Astrocyte (in vitro differentiated cells and primary cell): ENCODE measurements around the gene HBA2. TPM values are rescaled to one million over a fixed set of nuclear protein-coding genes. Genes with fewer than 3 reads are reported as not detected.
"Not testable (repeated sequence)": the region's sequence is repeated elsewhere in the genome, so short reads cannot be mapped to it uniquely, and the experiment has no call there.

Source experiments
- DNase-seq: peaks from one replicate; pipeline ENCODE4 v3.0.0-alpha.2; 2010; ENCODE audit warnings: low read depth
- FAIRE-seq: peaks from 2 replicates; lab custom pipeline; 2011; peaks lifted over from hg19 to GRCh38; lab: Jason Lieb, UNC
- H2AFZ ChIP-seq: 2 replicates; pipeline ENCODE4 v1.6.0; 2012; ENCODE audit warnings: low read depth, low read length, inconsistent platforms
- H3K27ac ChIP-seq: 2 replicates; pipeline ENCODE4 v1.5.1; 2011; ENCODE audit warnings: low read depth, low read length, inconsistent platforms
- H3K27me3 ChIP-seq: 2 replicates; pipeline ENCODE4 v1.6.0; 2011; ENCODE audit warnings: low read length, inconsistent platforms; ENCODE audit not compliant: insufficient read depth
- H3K36me3 ChIP-seq: 2 replicates; pipeline ENCODE4 v1.5.1; 2011; ENCODE audit warnings: low read length, inconsistent platforms; ENCODE audit not compliant: insufficient read depth
- H3K4me1 ChIP-seq: 2 replicates; pipeline ENCODE4 v1.5.1; 2011; ENCODE audit warnings: low read length, inconsistent platforms; ENCODE audit not compliant: insufficient read depth
- H3K4me2 ChIP-seq: 2 replicates; pipeline ENCODE4 v1.6.0; 2012; ENCODE audit warnings: low read length, inconsistent platforms
- H3K4me3 ChIP-seq: 2 replicates; pipeline ENCODE4 v1.5.1; 2011; ENCODE audit warnings: low read depth, mild to moderate bottlenecking, low read length, inconsistent platforms; ENCODE audit not compliant: insufficient read depth
- H3K79me2 ChIP-seq: 2 replicates; pipeline ENCODE4 v1.6.0; 2012; ENCODE audit warnings: mild to moderate bottlenecking, low read length, inconsistent platforms; ENCODE audit not compliant: insufficient read depth
- H3K9ac ChIP-seq: 2 replicates; pipeline ENCODE4 v1.6.0; 2012; ENCODE audit warnings: mild to moderate bottlenecking, low read length, inconsistent platforms
- H3K9me3 ChIP-seq: 2 replicates; pipeline ENCODE4 v1.5.1; 2012; ENCODE audit warnings: low read depth, mild to moderate bottlenecking, low read length, inconsistent platforms; ENCODE audit not compliant: insufficient read depth
- H4K20me1 ChIP-seq: 2 replicates; pipeline ENCODE4 v1.6.0; 2012; ENCODE audit warnings: low read length, inconsistent platforms; ENCODE audit not compliant: insufficient read depth
- H3K27ac Mint-ChIP-seq: one replicate; pipeline ENCODE4 v1.8.0; 2021; ENCODE audit warnings: mild to moderate bottlenecking, mixed read lengths; ENCODE audit not compliant: unreplicated experiment
- H3K27me3 Mint-ChIP-seq: one replicate; pipeline ENCODE4 v1.8.0; 2021; ENCODE audit warnings: low read depth, mixed read lengths; ENCODE audit not compliant: unreplicated experiment
- H3K36me3 Mint-ChIP-seq: one replicate; pipeline ENCODE4 v1.8.0; 2021; ENCODE audit warnings: low read depth, mixed read lengths; ENCODE audit not compliant: unreplicated experiment
- H3K4me1 Mint-ChIP-seq: one replicate; pipeline ENCODE4 v1.8.0; 2021; ENCODE audit warnings: low read depth, mixed read lengths; ENCODE audit not compliant: unreplicated experiment
- H3K4me3 Mint-ChIP-seq: one replicate; pipeline ENCODE4 v1.8.0; 2021; ENCODE audit warnings: mild to moderate bottlenecking, moderate library complexity, mixed read lengths; ENCODE audit not compliant: unreplicated experiment
- H3K9me3 Mint-ChIP-seq: one replicate; pipeline ENCODE4 v1.8.0; 2021; ENCODE audit warnings: mild to moderate bottlenecking, mixed read lengths; ENCODE audit not compliant: unreplicated experiment
- EZH2 ChIP-seq: IDR thresholded peaks from 2 replicates; pipeline ENCODE4 v1.6.1; 2012; ENCODE audit warnings: mild to moderate bottlenecking, low read length, inconsistent platforms; ENCODE audit not compliant: insufficient read depth
- total RNA-seq: library from RNA; stranded (reverse); gene quantifications from 2 replicates; pipeline ENCODE4 v1.2.1, GENCODE V29; 2021
- TF ChIP-seq, protein P1 (sequence below): IDR thresholded peaks from 2 replicates; pipeline ENCODE4 v1.5.1; 2011; ENCODE audit warnings: low read depth, mild to moderate bottlenecking, inconsistent platforms, low read length, moderate library complexity; ENCODE audit not compliant: insufficient read depth

Gene HBA2
- total RNA-seq, 1 donor from 2014 or later = 1.4 TPM

DNA sequence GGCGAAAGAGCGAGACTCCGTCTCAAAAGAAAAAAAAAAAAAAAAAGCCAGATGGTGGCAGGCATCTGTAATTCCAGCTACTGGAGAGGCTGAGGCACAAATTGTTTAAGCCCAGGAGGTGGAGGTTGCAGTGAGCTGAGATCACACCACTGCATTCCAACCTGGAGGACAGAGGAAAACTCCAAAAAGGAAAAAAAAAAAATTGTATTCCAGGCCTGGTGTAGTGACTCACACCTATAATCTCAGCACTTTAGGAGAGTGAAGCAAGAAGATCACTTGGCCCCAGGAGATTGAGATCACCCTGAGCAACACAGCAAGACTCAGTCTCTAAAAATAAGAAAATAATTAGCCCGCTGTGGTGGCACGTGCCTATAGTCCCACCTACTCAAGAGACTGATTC lies 27.7 kb downstream of the HBA2 start:
- Histone ChIP-seq H4K20me1 (peaks cover 53% of the 10 kb centered on the region), H3K4me3 (no peak overlapping the region), H3K27me3 (no peaks in the 10 kb centered on the region), H3K9me3 (no peaks in the 10 kb centered on the region), H3K36me3 (peaks cover 51% of the 10 kb centered on the region), H3K4me2 (no peak overlapping the region), H3K27ac (peak overlapping the region; percentile 40), H2AFZ (no peak overlapping the region), H3K9ac (no peak overlapping the region), H3K4me1 (peaks cover 7% of the 10 kb centered on the region), H3K79me2 (peaks cover 36% of the 10 kb centered on the region)
- Mint-ChIP-seq H3K9me3 (no peaks in the 10 kb centered on the region), H3K4me3 (no peak overlapping the region), H3K27me3 (no peaks in the 10 kb centered on the region), H3K27ac (peak overlapping the region; percentile 77), H3K4me1 (peaks cover 8% of the 10 kb centered on the region), H3K36me3 (peaks cover 18% of the 10 kb centered on the region)
- FAIRE-seq (no peak), DNase-seq (peak; percentile 77)
- TF ChIP-seq, protein P1, sequence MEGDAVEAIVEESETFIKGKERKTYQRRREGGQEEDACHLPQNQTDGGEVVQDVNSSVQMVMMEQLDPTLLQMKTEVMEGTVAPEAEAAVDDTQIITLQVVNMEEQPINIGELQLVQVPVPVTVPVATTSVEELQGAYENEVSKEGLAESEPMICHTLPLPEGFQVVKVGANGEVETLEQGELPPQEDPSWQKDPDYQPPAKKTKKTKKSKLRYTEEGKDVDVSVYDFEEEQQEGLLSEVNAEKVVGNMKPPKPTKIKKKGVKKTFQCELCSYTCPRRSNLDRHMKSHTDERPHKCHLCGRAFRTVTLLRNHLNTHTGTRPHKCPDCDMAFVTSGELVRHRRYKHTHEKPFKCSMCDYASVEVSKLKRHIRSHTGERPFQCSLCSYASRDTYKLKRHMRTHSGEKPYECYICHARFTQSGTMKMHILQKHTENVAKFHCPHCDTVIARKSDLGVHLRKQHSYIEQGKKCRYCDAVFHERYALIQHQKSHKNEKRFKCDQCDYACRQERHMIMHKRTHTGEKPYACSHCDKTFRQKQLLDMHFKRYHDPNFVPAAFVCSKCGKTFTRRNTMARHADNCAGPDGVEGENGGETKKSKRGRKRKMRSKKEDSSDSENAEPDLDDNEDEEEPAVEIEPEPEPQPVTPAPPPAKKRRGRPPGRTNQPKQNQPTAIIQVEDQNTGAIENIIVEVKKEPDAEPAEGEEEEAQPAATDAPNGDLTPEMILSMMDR = no peak
- no peak for TF ChIP-seq EZH2

DNA sequence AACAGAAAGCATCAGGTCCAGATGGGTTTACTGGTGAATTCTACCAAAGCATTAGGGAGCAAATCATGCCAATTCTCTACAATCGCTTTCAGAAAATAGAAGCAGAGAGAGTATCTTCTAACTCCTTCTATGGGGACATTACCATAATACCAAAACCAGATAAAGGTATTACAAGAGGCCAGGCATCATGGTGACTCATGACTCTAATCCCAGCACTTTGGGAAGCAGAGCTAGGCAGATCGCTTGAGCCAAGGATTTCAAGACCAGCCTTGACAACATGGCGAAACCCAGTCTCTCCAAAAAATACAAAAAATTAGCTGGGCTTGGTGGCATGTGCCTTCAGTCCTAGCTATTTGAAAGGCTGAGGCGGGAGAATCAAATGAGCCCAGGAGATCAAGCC lies 30.6 kb downstream of the HBA2 start:
- peaks cover 55% of the 10 kb centered on the region for H3K36me3 ChIP-seq

DNA sequence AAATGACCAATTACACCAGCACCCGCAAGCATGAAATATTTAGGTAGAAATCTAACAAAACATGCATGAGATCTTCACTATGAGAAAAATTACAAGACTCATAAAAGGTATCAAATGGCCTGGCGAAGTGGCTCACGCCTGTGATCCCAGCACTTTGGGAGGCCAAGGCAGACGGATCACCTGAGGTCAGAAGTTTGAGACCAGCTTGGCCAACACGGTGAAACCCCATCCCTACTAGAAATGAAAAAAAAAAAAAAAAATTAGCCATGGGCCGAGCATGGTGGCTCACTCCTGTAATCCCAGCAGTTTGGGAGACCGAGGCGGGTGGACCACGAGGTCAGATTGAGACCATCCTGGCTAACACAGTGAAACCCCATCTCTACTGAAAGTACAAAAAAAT lies 31.4 kb downstream of the HBA2 start:
- H3K4me3 Mint-ChIP-seq, H3K27ac Mint-ChIP-seq, H3K9ac ChIP-seq, H3K4me3 ChIP-seq, FAIRE-seq, H3K27me3 ChIP-seq, H3K27ac ChIP-seq, H3K27me3 Mint-ChIP-seq, H3K4me2 ChIP-seq, H2AFZ ChIP-seq, H3K9me3 Mint-ChIP-seq, H3K4me1 ChIP-seq, H3K4me1 Mint-ChIP-seq, DNase-seq, H3K9me3 ChIP-seq: not testable (repeated sequence)
- H3K36me3 Mint-ChIP-seq = peaks cover 27% of the 10 kb centered on the region
- H3K79me2 ChIP-seq = peaks cover 50% of the 10 kb centered on the region
- peaks cover 53% of the 10 kb centered on the region for H3K36me3 ChIP-seq
- H4K20me1 ChIP-seq = peaks cover 67% of the 10 kb centered on the region

More for the DNA sequence above, 30.6 kb downstream of the HBA2 start:
- Histone ChIP-seq H2AFZ (no peak overlapping the region), H3K4me2 (no peak overlapping the region), H3K27ac (no peak overlapping the region), H3K9ac (no peak overlapping the region), H3K79me2 (peaks cover 45% of the 10 kb centered on the region), H3K27me3 (no peaks in the 10 kb centered on the region), H4K20me1 (peaks cover 66% of the 10 kb centered on the region), H3K4me3 (no peak overlapping the region), H3K4me1 (peaks cover 7% of the 10 kb centered on the region), H3K9me3 (no peaks in the 10 kb centered on the region)
- DNase-seq (no peak), FAIRE-seq (no peak)
- Mint-ChIP-seq H3K9me3 (no peaks in the 10 kb centered on the region), H3K4me1 (peaks cover 8% of the 10 kb centered on the region), H3K27ac (no peak overlapping the region), H3K27me3 (no peaks in the 10 kb centered on the region), H3K36me3 (peaks cover 27% of the 10 kb centered on the region), H3K4me3 (no peak overlapping the region)
- TF ChIP-seq, protein P1 = no peak
- TF ChIP-seq EZH2 = no peak

DNA sequence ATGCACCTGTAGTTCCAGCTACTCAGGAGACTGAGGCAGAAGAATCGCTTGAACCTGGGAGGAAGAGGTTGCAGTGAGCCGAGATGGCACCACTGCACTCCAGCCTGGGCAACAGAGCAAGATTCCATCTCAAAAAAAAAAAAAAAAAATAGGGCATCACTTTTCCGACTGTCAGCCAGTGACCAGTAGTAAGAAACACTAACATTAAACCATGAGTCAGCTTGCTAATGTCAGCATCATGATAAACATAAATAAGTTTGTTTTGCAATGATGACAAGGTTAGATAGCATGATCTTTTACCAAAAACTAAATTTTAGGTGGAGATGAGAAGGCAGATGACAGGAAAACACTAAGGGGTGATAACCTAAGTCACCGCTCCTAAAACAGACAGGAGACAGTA lies 36.7 kb downstream of the HBA2 start:
- peaks cover 15% of the 10 kb centered on the region for H3K36me3 Mint-ChIP-seq
- H3K27ac ChIP-seq, H3K4me1 ChIP-seq, H3K9me3 Mint-ChIP-seq, DNase-seq, H3K4me2 ChIP-seq, H3K9me3 ChIP-seq, H3K27me3 Mint-ChIP-seq, H3K9ac ChIP-seq, H3K27ac Mint-ChIP-seq, FAIRE-seq, H3K4me3 Mint-ChIP-seq, H3K27me3 ChIP-seq, H3K4me3 ChIP-seq, H2AFZ ChIP-seq, H3K4me1 Mint-ChIP-seq: not testable (repeated sequence)
- Histone ChIP-seq H4K20me1 (peaks cover 91% of the 10 kb centered on the region), H3K36me3 (peaks cover 58% of the 10 kb centered on the region), H3K79me2 (peaks cover 79% of the 10 kb centered on the region)

DNA sequence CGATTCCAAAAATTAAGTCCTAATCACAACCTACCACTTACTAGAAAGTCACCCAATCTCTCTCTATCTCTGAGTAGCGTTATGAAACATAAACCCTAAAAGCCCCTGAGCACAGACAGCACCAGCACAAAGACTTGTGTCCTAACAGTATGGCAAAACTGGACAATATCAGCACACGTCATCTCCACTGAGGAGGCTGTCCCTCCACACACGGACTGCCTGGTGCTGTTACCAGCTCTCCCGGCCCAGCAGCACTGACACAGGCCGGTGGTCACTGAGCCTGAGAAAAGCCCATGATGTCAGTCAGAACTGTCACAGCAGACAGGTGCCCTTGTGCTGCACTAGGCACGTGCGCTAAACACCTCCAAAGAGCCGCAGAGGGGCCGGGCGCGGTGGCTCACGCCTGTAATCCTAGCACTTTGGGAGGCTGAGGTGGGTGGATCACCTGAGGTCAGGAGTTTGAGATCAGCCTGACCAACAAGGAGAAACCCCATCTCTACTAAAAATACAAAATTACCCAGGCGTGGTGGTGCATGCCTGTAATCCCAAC lies 39.0 kb downstream of the HBA2 start:
- not testable (repeated sequence) for H3K27me3 ChIP-seq, H3K4me2 ChIP-seq, H3K27ac ChIP-seq, H3K9me3 Mint-ChIP-seq, H3K4me3 Mint-ChIP-seq, H3K27me3 Mint-ChIP-seq, DNase-seq, H3K9me3 ChIP-seq, H2AFZ ChIP-seq, H3K27ac Mint-ChIP-seq, FAIRE-seq, H3K4me1 ChIP-seq, H3K9ac ChIP-seq, H3K4me1 Mint-ChIP-seq, H3K4me3 ChIP-seq
- peaks cover 16% of the 10 kb centered on the region for H3K36me3 Mint-ChIP-seq
- peaks cover 89% of the 10 kb centered on the region for H3K79me2 ChIP-seq
- H3K36me3 ChIP-seq = peaks cover 47% of the 10 kb centered on the region
- H4K20me1 ChIP-seq = peaks cover 96% of the 10 kb centered on the region
